CD4-positive, alpha-beta T cell treated with Interleukin-6 for 4 hours (primary cell): ENCODE data around the gene SHISA7.

Experiments used
- DNase-seq: peaks from one replicate; pipeline ENCODE4 v3.0.0-alpha.2; 2020; ENCODE audit warnings: mixed read lengths

Gene SHISA7

GRCh38 chr19:55444646-55445045 is 1.5 kb upstream of the SHISA7 start:
- DNase-seq, result no peak

GRCh38 chr19:55443824-55444480 is 852 bp upstream of the SHISA7 start:
- DNase-seq, result no peak

- no peak for DNase-seq
These were observed 633 bp downstream of the SHISA7 start for GRCh38 chr19:55442372-55442961.

GRCh38 chr19:55441692-55442321 is 1.3 kb downstream of the SHISA7 start:
- no peak for DNase-seq

- no peak for DNase-seq
These were observed 1.8 kb downstream of the SHISA7 start for GRCh38 chr19:55441319-55441691.

GRCh38 chr19:55440411-55441105 is 2.5 kb downstream of the SHISA7 start:
- DNase-seq, result no peak

GRCh38 chr19:55439052-55439451 is 4.0 kb downstream of the SHISA7 start:
- no peak for DNase-seq

GRCh38 chr19:55437410-55437809 is 5.7 kb downstream of the SHISA7 start:
- DNase-seq, result peak; percentile 26

GRCh38 chr19:55436847-55437246 is 6.3 kb downstream of the SHISA7 start:
- no peak for DNase-seq

- DNase-seq, result no peak
These were observed 8.1 kb downstream of the SHISA7 start for GRCh38 chr19:55435020-55435419.

- no peak for DNase-seq
These were observed 8.7 kb downstream of the SHISA7 start for GRCh38 chr19:55434356-55434919.

- no peak for DNase-seq
These were observed 9.8 kb downstream of the SHISA7 start for GRCh38 chr19:55433292-55433691.

- no peak for DNase-seq
These were observed 10.7 kb downstream of the SHISA7 start for GRCh38 chr19:55432241-55432959.

GRCh38 chr19:55431183-55431582 is 11.9 kb downstream of the SHISA7 start:
- no peak for DNase-seq

- DNase-seq, result no peak
These were observed 17.1 kb downstream of the SHISA7 start for GRCh38 chr19:55426042-55426441.

GRCh38 chr19:55424518-55424917 is 18.6 kb downstream of the SHISA7 start:
- no peak for DNase-seq

- DNase-seq, result no peak
These were observed 19.7 kb downstream of the SHISA7 start for GRCh38 chr19:55423225-55424005.

GRCh38 chr19:55421281-55421680 is 21.8 kb downstream of the SHISA7 start:
- peak; percentile 70 for DNase-seq

- no peak for DNase-seq
These were observed 23.4 kb downstream of the SHISA7 start for GRCh38 chr19:55419624-55420236.

GRCh38 chr19:55419103-55419502 is 24.0 kb downstream of the SHISA7 start:
- DNase-seq, result no peak

- peak; percentile 68 for DNase-seq
These were observed 24.9 kb downstream of the SHISA7 start for GRCh38 chr19:55418185-55418584.

GRCh38 chr19:55410168-55410567 is 32.9 kb downstream of the SHISA7 start:
- no peak for DNase-seq
